GM21737 (cell line): ENCODE data around the gene RAPGEF5.

Experiments used
- ATAC-seq: cut with Tn5 transposase; IDR thresholded peaks from one replicate; pipeline ENCODE4 v1.9.1; 2021; ENCODE audit warnings: mild to moderate bottlenecking, moderate library complexity; ENCODE audit not compliant: unreplicated experiment

The RAPGEF5 gene

GRCh38 chr7:22351329-22351692 is 5.6 kb downstream of the RAPGEF5 start:
- ATAC-seq, result peak; percentile 74

GRCh38 chr7:22350466-22351328 is 6.3 kb downstream of the RAPGEF5 start:
- peak; percentile 46 for ATAC-seq

- no peak for ATAC-seq
These were observed 8.6 kb downstream of the RAPGEF5 start for GRCh38 chr7:22348379-22348778.

GRCh38 chr7:22346383-22347107 is 10.4 kb downstream of the RAPGEF5 start:
- no peak for ATAC-seq

GRCh38 chr7:22344655-22345054 is 12.3 kb downstream of the RAPGEF5 start:
- no peak for ATAC-seq

GRCh38 chr7:22343612-22344011 is 13.3 kb downstream of the RAPGEF5 start:
- no peak for ATAC-seq

- no peak for ATAC-seq
These were observed 13.9 kb downstream of the RAPGEF5 start for GRCh38 chr7:22343071-22343470.

- ATAC-seq, result no peak
These were observed 17.1 kb downstream of the RAPGEF5 start for GRCh38 chr7:22339725-22340390.

- ATAC-seq, result no peak
These were observed 18.1 kb downstream of the RAPGEF5 start for GRCh38 chr7:22338877-22339276.

GRCh38 chr7:22338411-22338810 is 18.5 kb downstream of the RAPGEF5 start:
- ATAC-seq, result no peak

GRCh38 chr7:22333680-22334141 is 23.2 kb downstream of the RAPGEF5 start:
- no peak for ATAC-seq

GRCh38 chr7:22332461-22332870 is 24.5 kb downstream of the RAPGEF5 start:
- ATAC-seq, result no peak

- no peak for ATAC-seq
These were observed 25.2 kb downstream of the RAPGEF5 start for GRCh38 chr7:22331704-22332103.

- no peak for ATAC-seq
These were observed 26.1 kb downstream of the RAPGEF5 start for GRCh38 chr7:22330903-22331302.

GRCh38 chr7:22329816-22330524 is 27.0 kb downstream of the RAPGEF5 start:
- ATAC-seq, result no peak

GRCh38 chr7:22326181-22326580 is 30.8 kb downstream of the RAPGEF5 start:
- no peak for ATAC-seq

- no peak for ATAC-seq
These were observed 31.3 kb downstream of the RAPGEF5 start for GRCh38 chr7:22325671-22326070.

- no peak for ATAC-seq
These were observed 33.2 kb downstream of the RAPGEF5 start for GRCh38 chr7:22323714-22324113.

GRCh38 chr7:22320416-22320815 is 36.5 kb downstream of the RAPGEF5 start:
- no peak for ATAC-seq

GRCh38 chr7:22319424-22320403 is 37.2 kb downstream of the RAPGEF5 start:
- ATAC-seq, result no peak
